HepG2 (cell line): ENCODE results near the gene ZNF48. TPM values are rescaled to one million over a fixed set of nuclear protein-coding genes. Genes with fewer than 3 reads are reported as not detected.
A peak's percentile ranks its signal among the peaks of the same experiment; 100 is the strongest.

ENCODE experiments used
- CC2D1A ChIP-seq: sonication (generic); formaldehyde crosslinking; IDR thresholded peaks from 2 replicates; pipeline ENCODE4 v1.8.1; 2023; ENCODE audit warnings: mild to moderate bottlenecking, missing genetic modification reagents
- ELF1 ChIP-seq: sonication (generic); formaldehyde crosslinking; IDR thresholded peaks from 2 replicates; pipeline ENCODE4 v1.4.0; 2020; ENCODE audit warnings: missing genetic modification reagents
- MAF1 ChIP-seq: sonication (generic); formaldehyde crosslinking; IDR thresholded peaks from 2 replicates; pipeline ENCODE4 v1.5.0; 2020; ENCODE audit warnings: missing genetic modification reagents, borderline replicate concordance
- MAFK ChIP-seq, 2 experiments: IDR thresholded peaks in 1 of 2; conservative IDR thresholded peaks in 1 of 2; 2 replicates each; pipeline ENCODE4 v1.6.1; 2011; ENCODE audit warnings: improper control_type of control experiment in 2 of 2, low read length in 2 of 2
- MAZ ChIP-seq, 2 experiments: sonication (generic) in 1 of 2; formaldehyde crosslinking in 1 of 2; IDR thresholded peaks; 2 replicates each; pipeline versions ENCODE4 v1.5.0 to v1.6.1; 2012 to 2020; ENCODE audit warnings: low read depth in 2 of 2, mild to moderate bottlenecking in 2 of 2, borderline replicate concordance in 1 of 2, improper control_type of control experiment in 1 of 2, low read length in 1 of 2, missing genetic modification reagents in 1 of 2, moderate library complexity in 1 of 2
- NBN ChIP-seq: fragments of 450-650 bp; conservative IDR thresholded peaks from 2 replicates; pipeline ENCODE4 v1.6.1; 2017
- NFKBIZ ChIP-seq: IDR thresholded peaks from 2 replicates; pipeline ENCODE4 v1.6.1; 2018; ENCODE audit warnings: missing genetic modification reagents, missing compliant biosample characterization
- RBM22 ChIP-seq: fragments of 200-400 bp; formaldehyde crosslinking; optimal IDR thresholded peaks from 2 replicates; pipeline ENCODE3; 2017; ENCODE audit warnings: mild to moderate bottlenecking, low read length, moderate library complexity
- RFX1 ChIP-seq: fragments of 450-650 bp; IDR thresholded peaks from 2 replicates; pipeline ENCODE4 v1.6.1; 2017
- SOX5 ChIP-seq: IDR thresholded peaks from 2 replicates; pipeline ENCODE4 v1.6.1; 2016; ENCODE audit warnings: borderline replicate concordance
- SP140L ChIP-seq: sonication (generic); formaldehyde crosslinking; IDR thresholded peaks from 2 replicates; pipeline ENCODE4 v1.4.0; 2020; ENCODE audit warnings: missing genetic modification reagents, borderline replicate concordance
- ZFP62 ChIP-seq: sonication (generic); formaldehyde crosslinking; IDR thresholded peaks from 2 replicates; pipeline ENCODE4 v1.4.0; 2020; ENCODE audit warnings: missing genetic modification reagents
- ZNF124 ChIP-seq: sonication (generic); formaldehyde crosslinking; IDR thresholded peaks from 2 replicates; pipeline ENCODE4 v1.4.0; 2020; ENCODE audit warnings: missing genetic modification reagents
- ZNF232 ChIP-seq: sonication (generic); formaldehyde crosslinking; IDR thresholded peaks from 2 replicates; pipeline ENCODE4 v1.4.0; 2020; ENCODE audit warnings: missing genetic modification reagents, borderline replicate concordance
- ZNF577 ChIP-seq: sonication (generic); formaldehyde crosslinking; IDR thresholded peaks from 2 replicates; pipeline ENCODE4 v1.4.0; 2020; ENCODE audit warnings: mild to moderate bottlenecking, low read depth, missing genetic modification reagents, borderline replicate concordance
- ZNF737 ChIP-seq: sonication (generic); formaldehyde crosslinking; IDR thresholded peaks from 2 replicates; pipeline ENCODE4 v1.5.0; 2020; ENCODE audit warnings: missing genetic modification reagents, mild to moderate bottlenecking, borderline replicate concordance
- ZNF878 ChIP-seq: sonication (generic); formaldehyde crosslinking; IDR thresholded peaks from 2 replicates; pipeline ENCODE4 v1.8.1; 2023; ENCODE audit warnings: mild to moderate bottlenecking, missing genetic modification reagents, moderate library complexity
- polyA plus RNA-seq, 8 experiments: library from polyadenylated mRNA; depleted of rRNA in 3 of 8; stranded (reverse) in 7 of 8; unstranded in 1 of 8; fragments of >200 nt; fragmentation: Illumina TruSeq in 4 of 8; extraction: Trizol in 4 of 8; gene quantifications; 2 replicates each; pipeline versions ENCODE4 v1.2.1 to v1.2.3, GENCODE V29; 2011 to 2016; ENCODE audit warnings: low read depth in 4 of 8, missing spikeins in 1 of 8, mixed read lengths in 1 of 8; ENCODE audit not compliant: insufficient read depth in 1 of 8
- total RNA-seq, 5 experiments: library from RNA; depleted of rRNA; stranded (reverse); fragments of >200 nt; fragmentation: Illumina TruSeq; extraction: Trizol; gene quantifications; 2 replicates each; pipeline ENCODE4 v1.2.3, GENCODE V29; 2016; ENCODE audit warnings: low read depth in 1 of 5
- TF ChIP-seq, protein P1 (sequence below): sonication (generic); formaldehyde crosslinking; IDR thresholded peaks from 2 replicates; pipeline ENCODE4 v1.5.0; 2020; ENCODE audit warnings: missing genetic modification reagents, mild to moderate bottlenecking, borderline replicate concordance
- TF ChIP-seq, protein P2 (sequence below): sonication (generic); formaldehyde crosslinking; IDR thresholded peaks from 2 replicates; pipeline ENCODE4 v1.5.0; 2020; ENCODE audit warnings: missing genetic modification reagents, mild to moderate bottlenecking, borderline replicate concordance
- TF ChIP-seq, protein P3 (sequence below): sonication (generic); formaldehyde crosslinking; IDR thresholded peaks from 2 replicates; pipeline ENCODE4 v1.8.0; 2022; ENCODE audit warnings: missing genetic modification reagents, mild to moderate bottlenecking, inconsistent platforms, borderline replicate concordance
- TF ChIP-seq, protein P4 (sequence below): sonication (generic); formaldehyde crosslinking; IDR thresholded peaks from 2 replicates; pipeline ENCODE4 v1.4.0; 2020; ENCODE audit warnings: missing genetic modification reagents
- TF ChIP-seq, protein P5 (sequence below): IDR thresholded peaks from 2 replicates; pipeline ENCODE4 v1.6.1; 2016; ENCODE audit warnings: mild to moderate bottlenecking

The ZNF48 gene
- total and polyA plus RNA-seq, 2 of the 13 experiments (the other 11 are each of a cell fraction or from before 2014, with no cell fraction given) = 9.9 to 12.3 TPM

DNA sequence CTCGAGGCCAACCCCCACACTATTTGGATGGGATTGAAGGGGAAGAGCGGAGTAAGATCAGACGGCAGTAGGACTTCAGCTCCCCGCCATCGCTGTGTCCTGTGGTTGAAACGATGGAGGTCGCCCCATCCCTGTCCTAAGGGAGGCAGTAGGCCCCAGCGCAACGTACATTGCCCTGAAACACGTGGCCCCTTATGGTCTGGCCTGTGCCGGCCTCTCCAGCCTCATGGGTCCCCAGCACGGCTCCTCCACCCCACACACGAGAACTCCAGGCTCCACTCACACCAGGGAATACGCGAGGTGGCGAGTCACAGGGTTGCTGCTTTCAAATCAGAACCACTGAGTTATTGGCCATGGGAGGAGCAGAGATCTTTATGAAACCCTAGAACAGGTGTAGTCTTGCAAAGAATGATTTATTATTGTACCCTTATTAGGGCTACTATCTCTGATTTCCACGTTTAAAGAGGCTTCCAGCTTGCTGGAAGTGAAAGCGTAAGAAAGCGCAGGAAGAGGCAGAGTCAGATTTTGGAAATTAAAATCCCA is 35.3 kb downstream of the ZNF48 start (continued):
- TF ChIP-seq, protein P1, sequence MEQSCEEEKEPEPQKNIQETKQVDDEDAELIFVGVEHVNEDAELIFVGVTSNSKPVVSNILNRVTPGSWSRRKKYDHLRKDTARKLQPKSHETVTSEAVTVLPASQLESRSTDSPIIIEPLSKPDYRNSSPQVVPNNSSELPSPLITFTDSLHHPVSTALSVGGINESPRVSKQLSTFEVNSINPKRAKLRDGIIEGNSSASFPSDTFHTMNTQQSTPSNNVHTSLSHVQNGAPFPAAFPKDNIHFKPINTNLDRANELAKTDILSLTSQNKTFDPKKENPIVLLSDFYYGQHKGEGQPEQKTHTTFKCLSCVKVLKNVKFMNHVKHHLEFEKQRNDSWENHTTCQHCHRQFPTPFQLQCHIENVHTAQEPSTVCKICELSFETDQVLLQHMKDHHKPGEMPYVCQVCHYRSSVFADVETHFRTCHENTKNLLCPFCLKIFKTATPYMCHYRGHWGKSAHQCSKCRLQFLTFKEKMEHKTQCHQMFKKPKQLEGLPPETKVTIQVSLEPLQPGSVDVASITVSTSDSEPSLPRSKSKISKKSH = peak; percentile 98
- TF ChIP-seq SOX5 (CRISPR knock-in tag) (0 out of 2 replicates have a peak, but pooled peaks have one; percentile 14), RFX1 (no peak), ZFP62 (CRISPR knock-in tag) (no peak), MAFK (conservative IDR thresholded peaks at IDR 0.05 in 1 of 2, IDR thresholded peaks at IDR 0.05 in 1 of 2; ENCODE audit: low read length in 2 of 2) (no peak), MAZ (IDR thresholded peaks at IDR 0.05; ENCODE audit: borderline replicate concordance, low read depth, low read length) (no peak), MAZ (CRISPR knock-in tag; IDR thresholded peaks at IDR 0.05; ENCODE audit: low read depth) (no peak; the same call in 1 of the 2 replicates), ZNF232 (CRISPR knock-in tag) (peak; percentile 93), NBN (no peak), MAF1 (CRISPR knock-in tag) (peak; percentile 82; the same call in 1 of the 2 replicates), ZNF878 (no peak), CC2D1A (CRISPR knock-in tag) (0 out of 2 replicates have a peak, but pooled peaks have one; percentile 80), ELF1 (no peak; the same call in 1 of the 2 replicates), ZNF737 (CRISPR knock-in tag) (0 out of 2 replicates have a peak, but pooled peaks have one; percentile 82), RBM22 (no peak), NFKBIZ (CRISPR knock-in tag) (no peak; the same call in 1 of the 2 replicates), ZNF124 (CRISPR knock-in tag) (peak; percentile 64; the same call in 1 of the 2 replicates), ZNF577 (0 out of 2 replicates have a peak, but pooled peaks have one; percentile 21), SP140L (CRISPR knock-in tag) (no peak)
- TF ChIP-seq, protein P2, sequence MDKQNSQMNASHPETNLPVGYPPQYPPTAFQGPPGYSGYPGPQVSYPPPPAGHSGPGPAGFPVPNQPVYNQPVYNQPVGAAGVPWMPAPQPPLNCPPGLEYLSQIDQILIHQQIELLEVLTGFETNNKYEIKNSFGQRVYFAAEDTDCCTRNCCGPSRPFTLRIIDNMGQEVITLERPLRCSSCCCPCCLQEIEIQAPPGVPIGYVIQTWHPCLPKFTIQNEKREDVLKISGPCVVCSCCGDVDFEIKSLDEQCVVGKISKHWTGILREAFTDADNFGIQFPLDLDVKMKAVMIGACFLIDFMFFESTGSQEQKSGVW (CRISPR knock-in tag) = no peak
- TF ChIP-seq, protein P3, sequence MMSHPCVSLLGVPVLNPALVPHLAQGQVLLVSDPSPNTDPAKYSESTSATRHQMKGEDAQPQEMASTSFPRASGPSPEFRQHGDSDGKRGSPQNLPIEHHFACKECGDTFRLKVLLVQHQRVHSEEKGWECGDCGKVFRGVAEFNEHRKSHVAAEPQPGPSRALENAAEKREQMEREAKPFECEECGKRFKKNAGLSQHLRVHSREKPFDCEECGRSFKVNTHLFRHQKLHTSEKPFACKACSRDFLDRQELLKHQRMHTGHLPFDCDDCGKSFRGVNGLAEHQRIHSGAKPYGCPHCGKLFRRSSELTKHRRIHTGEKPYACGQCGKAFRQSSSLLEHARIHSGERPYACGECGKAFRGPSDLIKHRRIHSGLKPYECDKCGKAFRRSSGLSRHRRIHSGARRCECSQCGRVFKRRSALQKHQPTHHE (CRISPR knock-in tag) = peak; percentile 8; the same call in 1 of the 2 replicates
- TF ChIP-seq, protein P4, sequence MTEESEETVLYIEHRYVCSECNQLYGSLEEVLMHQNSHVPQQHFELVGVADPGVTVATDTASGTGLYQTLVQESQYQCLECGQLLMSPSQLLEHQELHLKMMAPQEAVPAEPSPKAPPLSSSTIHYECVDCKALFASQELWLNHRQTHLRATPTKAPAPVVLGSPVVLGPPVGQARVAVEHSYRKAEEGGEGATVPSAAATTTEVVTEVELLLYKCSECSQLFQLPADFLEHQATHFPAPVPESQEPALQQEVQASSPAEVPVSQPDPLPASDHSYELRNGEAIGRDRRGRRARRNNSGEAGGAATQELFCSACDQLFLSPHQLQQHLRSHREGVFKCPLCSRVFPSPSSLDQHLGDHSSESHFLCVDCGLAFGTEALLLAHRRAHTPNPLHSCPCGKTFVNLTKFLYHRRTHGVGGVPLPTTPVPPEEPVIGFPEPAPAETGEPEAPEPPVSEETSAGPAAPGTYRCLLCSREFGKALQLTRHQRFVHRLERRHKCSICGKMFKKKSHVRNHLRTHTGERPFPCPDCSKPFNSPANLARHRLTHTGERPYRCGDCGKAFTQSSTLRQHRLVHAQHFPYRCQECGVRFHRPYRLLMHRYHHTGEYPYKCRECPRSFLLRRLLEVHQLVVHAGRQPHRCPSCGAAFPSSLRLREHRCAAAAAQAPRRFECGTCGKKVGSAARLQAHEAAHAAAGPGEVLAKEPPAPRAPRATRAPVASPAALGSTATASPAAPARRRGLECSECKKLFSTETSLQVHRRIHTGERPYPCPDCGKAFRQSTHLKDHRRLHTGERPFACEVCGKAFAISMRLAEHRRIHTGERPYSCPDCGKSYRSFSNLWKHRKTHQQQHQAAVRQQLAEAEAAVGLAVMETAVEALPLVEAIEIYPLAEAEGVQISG = peak; percentile 91
- TF ChIP-seq, protein P5, sequence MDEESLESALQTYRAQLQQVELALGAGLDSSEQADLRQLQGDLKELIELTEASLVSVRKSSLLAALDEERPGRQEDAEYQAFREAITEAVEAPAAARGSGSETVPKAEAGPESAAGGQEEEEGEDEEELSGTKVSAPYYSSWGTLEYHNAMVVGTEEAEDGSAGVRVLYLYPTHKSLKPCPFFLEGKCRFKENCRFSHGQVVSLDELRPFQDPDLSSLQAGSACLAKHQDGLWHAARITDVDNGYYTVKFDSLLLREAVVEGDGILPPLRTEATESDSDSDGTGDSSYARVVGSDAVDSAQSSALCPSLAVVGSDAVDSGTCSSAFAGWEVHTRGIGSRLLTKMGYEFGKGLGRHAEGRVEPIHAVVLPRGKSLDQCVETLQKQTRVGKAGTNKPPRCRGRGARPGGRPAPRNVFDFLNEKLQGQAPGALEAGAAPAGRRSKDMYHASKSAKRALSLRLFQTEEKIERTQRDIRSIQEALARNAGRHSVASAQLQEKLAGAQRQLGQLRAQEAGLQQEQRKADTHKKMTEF (CRISPR knock-in tag) = peak; percentile 54
